Measurements from ENCODE around the gene TSPAN9.
A peak's percentile ranks its signal among the peaks of the same experiment; 100 is the strongest.

Gene TSPAN9

GRCh38 chr12:3225796-3226180 is 148.6 kb downstream of the TSPAN9 start:
- Histone ChIP-seq H4K8ac (ENCODE audit: low read depth, low read length) (no peak overlapping the region), H3K9ac (ENCODE audit: low read length) (no peak overlapping the region), H2BK120ac (ENCODE audit: low read depth, low read length) (no peak overlapping the region), H3K4ac (ENCODE audit: low read depth, low read length) (no peak overlapping the region), H3K36me3 (ENCODE audit: control insufficient read depth, insufficient read depth, low read length) (no peaks in the 10 kb centered on the region), H3K56ac (ENCODE audit: low read length) (no peak overlapping the region), H3K27ac (ENCODE audit: low read depth, low read length) (no peak overlapping the region), H3K4me2 (ENCODE audit: low read length) (no peak overlapping the region), H3K27me3 (ENCODE audit: insufficient read depth, low read length, poor library complexity) (no peaks in the 10 kb centered on the region), H3K18ac (ENCODE audit: low read length) (no peak overlapping the region), H2BK5ac (ENCODE audit: low read length) (no peak overlapping the region), H3K79me1 (ENCODE audit: low read length) (no peaks in the 10 kb centered on the region), H2BK15ac (replicated peaks; ENCODE audit: low read depth) (no peak overlapping the region), H3K4me1 (ENCODE audit: control insufficient read depth, low read depth, low read length) (peaks cover 8% of the 10 kb centered on the region), H3K79me2 (ENCODE audit: control insufficient read depth, insufficient read depth, low read length) (no peaks in the 10 kb centered on the region), H2AK5ac (ENCODE audit: low read length) (no peak overlapping the region), H4K5ac (ENCODE audit: low read length) (no peak overlapping the region), H3K23ac (ENCODE audit: low read length) (no peak overlapping the region), H3K4me3 (ENCODE audit: low read length) (no peak overlapping the region)
- WGBS (ENCODE audit: extremely low coverage, insufficient coverage, low lambda C conversion rate), result no CpG with 5 or more reads among the region's 3 CpGs
- DNase-seq, result no peak

GRCh38 chr12:3226264-3226663 is 149.1 kb downstream of the TSPAN9 start:
- Histone ChIP-seq H3K4me2 (ENCODE audit: low read length) (no peak overlapping the region), H4K8ac (ENCODE audit: low read depth, low read length) (no peak overlapping the region), H3K27me3 (ENCODE audit: insufficient read depth, low read length, poor library complexity) (no peaks in the 10 kb centered on the region), H3K27ac (ENCODE audit: low read depth, low read length) (no peak overlapping the region), H2BK15ac (replicated peaks; ENCODE audit: low read depth) (no peak overlapping the region), H2AK5ac (ENCODE audit: low read length) (no peak overlapping the region), H2BK120ac (ENCODE audit: low read depth, low read length) (no peak overlapping the region), H3K79me1 (ENCODE audit: low read length) (no peaks in the 10 kb centered on the region), H3K23ac (ENCODE audit: low read length) (no peak overlapping the region), H3K79me2 (ENCODE audit: control insufficient read depth, insufficient read depth, low read length) (no peaks in the 10 kb centered on the region), H3K4me3 (ENCODE audit: low read length) (no peak overlapping the region), H3K4ac (ENCODE audit: low read depth, low read length) (no peak overlapping the region), H3K56ac (ENCODE audit: low read length) (no peak overlapping the region), H3K18ac (ENCODE audit: low read length) (no peak overlapping the region), H4K5ac (ENCODE audit: low read length) (no peak overlapping the region), H2BK5ac (ENCODE audit: low read length) (no peak overlapping the region), H3K4me1 (ENCODE audit: control insufficient read depth, low read depth, low read length) (peaks cover 8% of the 10 kb centered on the region), H3K9ac (ENCODE audit: low read length) (no peak overlapping the region), H3K36me3 (ENCODE audit: control insufficient read depth, insufficient read depth, low read length) (no peaks in the 10 kb centered on the region)
- no peak for DNase-seq
- no CpG with 5 or more reads among the region's 3 CpGs for WGBS (ENCODE audit: extremely low coverage, insufficient coverage, low lambda C conversion rate)

- Histone ChIP-seq H3K79me1 (ENCODE audit: low read length) (no peaks in the 10 kb centered on the region), H3K4me2 (ENCODE audit: low read length) (no peak overlapping the region), H4K8ac (ENCODE audit: low read depth, low read length) (no peak overlapping the region), H2BK15ac (replicated peaks; ENCODE audit: low read depth) (no peak overlapping the region), H3K79me2 (ENCODE audit: control insufficient read depth, insufficient read depth, low read length) (no peaks in the 10 kb centered on the region), H3K27me3 (ENCODE audit: insufficient read depth, low read length, poor library complexity) (no peaks in the 10 kb centered on the region), H3K27ac (ENCODE audit: low read depth, low read length) (no peak overlapping the region), H2BK120ac (ENCODE audit: low read depth, low read length) (no peak overlapping the region), H4K5ac (ENCODE audit: low read length) (no peak overlapping the region), H3K18ac (ENCODE audit: low read length) (no peak overlapping the region), H3K36me3 (ENCODE audit: control insufficient read depth, insufficient read depth, low read length) (no peaks in the 10 kb centered on the region), H2BK5ac (ENCODE audit: low read length) (no peak overlapping the region), H3K9ac (ENCODE audit: low read length) (no peak overlapping the region), H3K56ac (ENCODE audit: low read length) (peak overlapping the region; percentile 36), H3K4ac (ENCODE audit: low read depth, low read length) (no peak overlapping the region), H2AK5ac (ENCODE audit: low read length) (no peak overlapping the region), H3K23ac (ENCODE audit: low read length) (no peak overlapping the region), H3K4me1 (ENCODE audit: control insufficient read depth, low read depth, low read length) (peaks cover 8% of the 10 kb centered on the region), H3K4me3 (ENCODE audit: low read length) (no peak overlapping the region)
- DNase-seq, result peak; percentile 59
- WGBS (ENCODE audit: extremely low coverage, insufficient coverage, low lambda C conversion rate), result no CpG with 5 or more reads among the region's 17 CpGs
Observed at GRCh38 chr12:3227076-3227975, 150.1 kb downstream of the TSPAN9 start.

DNA sequence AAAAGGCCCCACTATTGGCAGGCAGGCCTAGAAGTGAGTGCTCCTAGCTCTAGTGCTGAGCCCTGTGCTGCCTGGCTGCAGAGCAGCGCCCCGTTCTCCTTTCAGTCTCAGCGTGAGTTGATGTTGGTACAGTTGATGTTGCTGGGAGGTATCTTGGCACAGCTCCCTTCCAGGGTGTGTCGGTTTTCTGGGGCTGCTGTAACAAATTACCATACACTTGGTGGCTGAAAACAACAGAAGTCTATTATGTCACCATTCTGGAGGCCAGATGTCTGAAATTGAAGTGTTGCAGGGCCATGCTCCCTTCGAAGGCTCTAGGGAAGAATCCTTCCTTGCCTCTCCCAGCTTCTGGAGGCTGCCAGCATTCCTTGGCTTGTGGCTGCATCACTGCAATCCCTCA is 151.4 kb downstream of the TSPAN9 start:
- Histone ChIP-seq H3K18ac (ENCODE audit: low read length) (no peak overlapping the region), H3K36me3 (ENCODE audit: control insufficient read depth, insufficient read depth, low read length) (no peaks in the 10 kb centered on the region), H4K5ac (ENCODE audit: low read length) (no peak overlapping the region), H3K4ac (ENCODE audit: low read depth, low read length) (no peak overlapping the region), H3K9ac (ENCODE audit: low read length) (no peak overlapping the region), H3K56ac (ENCODE audit: low read length) (no peak overlapping the region), H3K27me3 (ENCODE audit: insufficient read depth, low read length, poor library complexity) (no peaks in the 10 kb centered on the region), H3K27ac (ENCODE audit: low read depth, low read length) (no peak overlapping the region), H2BK120ac (ENCODE audit: low read depth, low read length) (no peak overlapping the region), H3K79me1 (ENCODE audit: low read length) (no peaks in the 10 kb centered on the region), H3K4me1 (ENCODE audit: control insufficient read depth, low read depth, low read length) (peaks cover 8% of the 10 kb centered on the region), H3K23ac (ENCODE audit: low read length) (no peak overlapping the region), H3K4me2 (ENCODE audit: low read length) (no peak overlapping the region), H2BK15ac (replicated peaks; ENCODE audit: low read depth) (no peak overlapping the region), H3K79me2 (ENCODE audit: control insufficient read depth, insufficient read depth, low read length) (no peaks in the 10 kb centered on the region), H4K8ac (ENCODE audit: low read depth, low read length) (no peak overlapping the region), H2AK5ac (ENCODE audit: low read length) (no peak overlapping the region), H2BK5ac (ENCODE audit: low read length) (no peak overlapping the region), H3K4me3 (ENCODE audit: low read length) (no peak overlapping the region)
- no peak for DNase-seq
- no CpG with 5 or more reads among the region's 5 CpGs for WGBS (ENCODE audit: extremely low coverage, insufficient coverage, low lambda C conversion rate)

- Histone ChIP-seq H3K4ac (ENCODE audit: low read depth, low read length) (no peak overlapping the region), H3K79me2 (ENCODE audit: control insufficient read depth, insufficient read depth, low read length) (no peaks in the 10 kb centered on the region), H4K8ac (ENCODE audit: low read depth, low read length) (no peak overlapping the region), H4K5ac (ENCODE audit: low read length) (no peak overlapping the region), H3K56ac (ENCODE audit: low read length) (no peak overlapping the region), H3K18ac (ENCODE audit: low read length) (no peak overlapping the region), H2BK120ac (ENCODE audit: low read depth, low read length) (no peak overlapping the region), H2BK15ac (replicated peaks; ENCODE audit: low read depth) (no peak overlapping the region), H3K23ac (ENCODE audit: low read length) (no peak overlapping the region), H2BK5ac (ENCODE audit: low read length) (no peak overlapping the region), H3K27me3 (ENCODE audit: insufficient read depth, low read length, poor library complexity) (no peaks in the 10 kb centered on the region), H3K4me3 (ENCODE audit: low read length) (no peak overlapping the region), H3K36me3 (ENCODE audit: control insufficient read depth, insufficient read depth, low read length) (no peaks in the 10 kb centered on the region), H3K4me1 (ENCODE audit: control insufficient read depth, low read depth, low read length) (peaks cover 8% of the 10 kb centered on the region), H3K27ac (ENCODE audit: low read depth, low read length) (no peak overlapping the region), H2AK5ac (ENCODE audit: low read length) (no peak overlapping the region), H3K4me2 (ENCODE audit: low read length) (no peak overlapping the region), H3K9ac (ENCODE audit: low read length) (no peak overlapping the region), H3K79me1 (ENCODE audit: low read length) (no peaks in the 10 kb centered on the region)
- no CpG with 5 or more reads among the region's 5 CpGs for WGBS (ENCODE audit: extremely low coverage, insufficient coverage, low lambda C conversion rate)
- no peak for DNase-seq
Observed at GRCh38 chr12:3229577-3229976, 152.4 kb downstream of the TSPAN9 start.
